HepG2 (cell line): Measurements from ENCODE around the gene ZNF765. TPM values are rescaled to one million over a fixed set of nuclear protein-coding genes. Genes with fewer than 3 reads are reported as not detected.

Experiments
- AKAP8 ChIP-seq: sonication (generic); formaldehyde crosslinking; IDR thresholded peaks from 2 replicates; pipeline ENCODE4 v1.5.1; 2020; ENCODE audit warnings: mild to moderate bottlenecking, missing genetic modification reagents
- BCL3 ChIP-seq: sonication (generic); formaldehyde crosslinking; IDR thresholded peaks from 2 replicates; pipeline ENCODE4 v1.5.1; 2020; ENCODE audit warnings: mild to moderate bottlenecking, missing genetic modification reagents, moderate library complexity
- HBP1 ChIP-seq: IDR thresholded peaks from 2 replicates; pipeline ENCODE4 v1.6.1; 2016; ENCODE audit warnings: low read depth, control low read depth
- HNF4G ChIP-seq, 2 experiments: sonication (generic) in 1 of 2; formaldehyde crosslinking in 1 of 2; IDR thresholded peaks; 2 replicates each; pipeline versions ENCODE4 v1.4.0 to v1.6.1; 2011 to 2020; ENCODE audit warnings: borderline replicate concordance in 2 of 2, low read depth in 2 of 2, mild to moderate bottlenecking in 2 of 2, low read length in 1 of 2, missing genetic modification reagents in 1 of 2, moderate library complexity in 1 of 2
- HOMEZ ChIP-seq: IDR thresholded peaks from 2 replicates; pipeline ENCODE4 v1.6.1; 2016; ENCODE audit warnings: low read depth
- HOXA3 ChIP-seq: sonication (generic); formaldehyde crosslinking; IDR thresholded peaks from 2 replicates; pipeline ENCODE4 v1.5.0; 2020; ENCODE audit warnings: missing genetic modification reagents
- IKZF4 ChIP-seq: sonication (generic); formaldehyde crosslinking; IDR thresholded peaks from 2 replicates; pipeline ENCODE4 v1.5.1; 2020; ENCODE audit warnings: borderline replicate concordance, mild to moderate bottlenecking, low read depth, missing genetic modification reagents; ENCODE audit errors: not compliant biosample characterization
- PATZ1 ChIP-seq: sonication (generic); formaldehyde crosslinking; IDR thresholded peaks from 2 replicates; pipeline ENCODE4 v1.4.0; 2020; ENCODE audit warnings: missing genetic modification reagents
- TERF1 ChIP-seq: sonication (generic); formaldehyde crosslinking; IDR thresholded peaks from 2 replicates; pipeline ENCODE4 v1.8.0; 2022; ENCODE audit warnings: mild to moderate bottlenecking, missing genetic modification reagents, moderate library complexity
- TFE3 ChIP-seq: IDR thresholded peaks from 2 replicates; pipeline ENCODE4 v1.6.1; 2016
- THAP11 ChIP-seq: IDR thresholded peaks from 2 replicates; pipeline ENCODE4 v1.6.1; 2016; ENCODE audit warnings: missing biosample characterization, missing genetic modification reagents
- ZFAT ChIP-seq: sonication (generic); formaldehyde crosslinking; conservative IDR thresholded peaks from 2 replicates; pipeline ENCODE4 v1.8.1; 2023; ENCODE audit warnings: missing genetic modification reagents, inconsistent platforms
- ZNF280D ChIP-seq: sonication (generic); formaldehyde crosslinking; IDR thresholded peaks from 2 replicates; pipeline ENCODE4 v1.5.1; 2020; ENCODE audit warnings: mild to moderate bottlenecking, missing genetic modification reagents
- ZNF644 ChIP-seq: IDR thresholded peaks from 2 replicates; pipeline ENCODE4 v1.6.1; 2016; ENCODE audit warnings: low read depth
- polyA plus RNA-seq, 8 experiments: library from polyadenylated mRNA; depleted of rRNA in 3 of 8; stranded (reverse) in 7 of 8; unstranded in 1 of 8; fragments of >200 nt; fragmentation: Illumina TruSeq in 4 of 8; extraction: Trizol in 4 of 8; gene quantifications; 2 replicates each; pipeline versions ENCODE4 v1.2.1 to v1.2.3, GENCODE V29; 2011 to 2016; ENCODE audit warnings: low read depth in 4 of 8, missing spikeins in 1 of 8, mixed read lengths in 1 of 8; ENCODE audit not compliant: insufficient read depth in 1 of 8
- total RNA-seq, 5 experiments: library from RNA; depleted of rRNA; stranded (reverse); fragments of >200 nt; fragmentation: Illumina TruSeq; extraction: Trizol; gene quantifications; 2 replicates each; pipeline ENCODE4 v1.2.3, GENCODE V29; 2016; ENCODE audit warnings: low read depth in 1 of 5

ZNF765 gene
- total and polyA plus RNA-seq, 2 of the 13 experiments (the other 11 are each of a cell fraction or from before 2014, with no cell fraction given), result 5.0 to 14.5 TPM

- peak; percentile 62; the same call in 1 of the 2 replicates for TF ChIP-seq HBP1 (CRISPR knock-in tag)
- TF ChIP-seq ZNF644 (CRISPR knock-in tag), result no peak
- peak; percentile 25; the same call in 1 of the 2 replicates for TF ChIP-seq THAP11 (CRISPR knock-in tag)
- TF ChIP-seq ZNF280D (CRISPR knock-in tag), result 0 out of 2 replicates have a peak, but pooled peaks have one; percentile 39
- TF ChIP-seq BCL3, result peak; percentile 23; the same call in 1 of the 2 replicates
- TF ChIP-seq TERF1 (CRISPR knock-in tag), result no peak
- TF ChIP-seq IKZF4 (CRISPR knock-in tag), result peak; percentile 50
- no peak for TF ChIP-seq HNF4G (IDR thresholded peaks at IDR 0.05; ENCODE audit: borderline replicate concordance, low read depth, low read length)
- TF ChIP-seq HNF4G (CRISPR knock-in tag; IDR thresholded peaks at IDR 0.05; ENCODE audit: borderline replicate concordance, low read depth), result peak; percentile 42; the same call in 1 of the 2 replicates
- TF ChIP-seq TFE3, result 0 out of 2 replicates have a peak, but pooled peaks have one; percentile 35
- TF ChIP-seq AKAP8, result no peak
- peak; percentile 72 for TF ChIP-seq PATZ1 (CRISPR knock-in tag)
- TF ChIP-seq ZFAT (CRISPR knock-in tag), result peak; percentile 86
- TF ChIP-seq HOMEZ (CRISPR knock-in tag), result 0 out of 2 replicates have a peak, but pooled peaks have one; percentile 32
- TF ChIP-seq HOXA3 (CRISPR knock-in tag), result peak; percentile 61
These were observed 36.6 kb downstream of the ZNF765 start, which contains the start of gene ZNF761 (continued) for GRCh38 chr19:53431399-53432087.
